T-helper 1 cell treated with Interleukin-12 subunit alpha and Interleukin-12 subunit beta and Interleukin-4 antibody, amounts not matched to agents 30 μg/mL and 1 μg/mL, for 36 hours (primary cell): ENCODE data around the gene SNRNP35.
"Not testable (repeated sequence)": the region's sequence is repeated elsewhere in the genome, so short reads cannot be mapped to it uniquely, and the experiment has no call there.

ENCODE experiments used
- H3K27ac Mint-ChIP-seq: one replicate; pipeline ENCODE4 v1.8.0; 2021; ENCODE audit warnings: mild to moderate bottlenecking, mixed read lengths
- H3K27me3 Mint-ChIP-seq: one replicate; pipeline ENCODE4 v1.8.0; 2021; ENCODE audit warnings: low read depth, mixed read lengths
- H3K36me3 Mint-ChIP-seq: one replicate; pipeline ENCODE4 v1.8.0; 2021; ENCODE audit warnings: low read depth, mixed read lengths
- H3K4me1 Mint-ChIP-seq: one replicate; pipeline ENCODE4 v1.8.0; 2021; ENCODE audit warnings: low read depth, mixed read lengths
- H3K4me3 Mint-ChIP-seq: one replicate; pipeline ENCODE4 v1.8.0; 2021; ENCODE audit warnings: mild to moderate bottlenecking, moderate library complexity, mixed read lengths
- H3K9me3 Mint-ChIP-seq: one replicate; pipeline ENCODE4 v1.8.0; 2021; ENCODE audit warnings: mixed read lengths

Gene SNRNP35

DNA sequence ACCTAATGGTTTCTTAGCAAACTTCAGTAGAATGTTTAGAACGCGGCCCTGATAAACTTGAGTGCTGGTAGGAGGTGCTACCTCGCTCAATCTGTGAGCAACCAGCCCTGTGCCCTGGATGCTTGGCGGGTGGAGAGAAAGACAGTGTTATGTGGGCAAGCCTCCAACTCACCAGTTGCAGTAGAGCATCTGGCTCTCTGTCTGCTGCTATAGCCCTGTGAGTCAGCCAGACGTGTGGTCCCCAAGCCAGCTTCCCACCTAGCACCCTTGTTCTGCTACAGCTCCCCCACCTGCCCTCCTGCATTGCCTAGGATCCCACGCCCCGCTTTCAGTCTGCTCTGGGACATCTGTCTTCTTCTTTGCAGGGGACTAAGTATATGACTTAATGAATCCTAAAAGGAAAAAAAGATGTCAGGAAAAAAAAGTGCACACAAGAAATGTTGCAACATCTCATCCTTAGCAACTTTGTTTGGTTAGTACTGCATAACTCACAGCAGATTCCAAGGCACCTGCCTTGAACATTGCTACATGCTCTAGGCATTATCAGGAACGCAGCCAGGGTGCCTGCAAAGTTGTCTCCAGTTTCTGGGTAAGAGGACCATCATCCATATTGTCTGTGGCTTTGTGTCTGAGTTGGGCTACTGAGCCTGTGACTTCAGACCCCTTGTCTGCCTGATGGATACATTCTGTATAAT is 13.6 kb downstream of the SNRNP35 start:
- H3K4me3 Mint-ChIP-seq: no peak overlapping the region
- H3K4me1 Mint-ChIP-seq: peaks cover 9% of the 10 kb centered on the region
- peaks cover 10% of the 10 kb centered on the region for H3K36me3 Mint-ChIP-seq
- H3K27me3 Mint-ChIP-seq: no peaks in the 10 kb centered on the region
- no peak overlapping the region for H3K27ac Mint-ChIP-seq
- no peaks in the 10 kb centered on the region for H3K9me3 Mint-ChIP-seq

- no peak overlapping the region for H3K27ac Mint-ChIP-seq
- H3K9me3 Mint-ChIP-seq: no peaks in the 10 kb centered on the region
- H3K4me1 Mint-ChIP-seq: peaks cover 9% of the 10 kb centered on the region
- no peaks in the 10 kb centered on the region for H3K27me3 Mint-ChIP-seq
- H3K36me3 Mint-ChIP-seq: peaks cover 10% of the 10 kb centered on the region
- H3K4me3 Mint-ChIP-seq: no peak overlapping the region
Measured at GRCh38 chr12:123472438-123472849, 14.5 kb downstream of the SNRNP35 start.

DNA sequence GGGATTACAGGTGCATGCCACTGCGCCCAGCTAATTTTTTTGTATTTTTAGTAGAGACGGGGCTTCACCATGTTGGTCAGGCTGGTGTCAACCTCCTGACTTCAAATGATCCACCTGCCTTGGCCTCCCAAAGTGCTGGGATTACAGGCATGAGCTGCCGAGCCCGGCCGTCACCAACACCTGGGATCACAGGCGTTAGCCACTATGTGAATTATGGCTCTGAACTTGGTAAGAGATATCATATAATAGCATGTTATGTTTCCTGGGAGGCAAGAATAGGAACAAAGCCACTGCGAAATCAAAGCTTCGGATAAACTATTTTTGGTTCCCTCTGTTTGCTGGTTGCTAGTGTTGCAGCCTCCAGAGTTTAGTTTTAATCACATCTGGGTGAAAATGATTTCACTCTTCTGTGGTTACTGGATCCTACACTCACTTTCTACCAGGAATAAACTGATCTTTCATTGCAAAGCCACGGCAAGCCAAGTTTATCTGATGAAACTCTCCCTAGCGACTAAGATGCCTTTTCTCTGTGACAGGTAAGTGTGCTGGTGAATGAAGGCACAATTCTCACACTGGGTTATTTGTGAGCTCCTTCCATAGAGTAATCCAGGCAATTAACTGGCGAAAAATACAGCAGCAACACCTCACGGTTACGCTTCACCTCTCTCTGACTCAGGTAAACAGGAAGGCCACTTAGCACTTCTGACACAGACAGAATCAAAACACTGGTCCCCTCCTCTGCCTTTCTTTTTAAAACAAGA is 16.7 kb downstream of the SNRNP35 start:
- peaks cover 6% of the 10 kb centered on the region for H3K36me3 Mint-ChIP-seq
- H3K9me3 Mint-ChIP-seq: no peaks in the 10 kb centered on the region
- H3K27me3 Mint-ChIP-seq: no peaks in the 10 kb centered on the region
- H3K4me3 Mint-ChIP-seq: peak overlapping the region; percentile 11
- peaks cover 9% of the 10 kb centered on the region for H3K4me1 Mint-ChIP-seq
- H3K27ac Mint-ChIP-seq: peak overlapping the region; percentile 71

- H3K4me1 Mint-ChIP-seq: peaks cover 11% of the 10 kb centered on the region
- peak overlapping the region; percentile 11 for H3K4me3 Mint-ChIP-seq
- H3K27ac Mint-ChIP-seq: peak overlapping the region; percentile 71
- H3K27me3 Mint-ChIP-seq: no peaks in the 10 kb centered on the region
- H3K36me3 Mint-ChIP-seq: peaks cover 6% of the 10 kb centered on the region
- no peaks in the 10 kb centered on the region for H3K9me3 Mint-ChIP-seq
Measured at GRCh38 chr12:123475246-123475703, 17.3 kb downstream of the SNRNP35 start.

- Mint-ChIP-seq H3K4me1 (peaks cover 13% of the 10 kb centered on the region), H3K4me3 (no peak overlapping the region), H3K27me3 (no peaks in the 10 kb centered on the region), H3K36me3 (peaks cover 2% of the 10 kb centered on the region), H3K9me3 (no peaks in the 10 kb centered on the region), H3K27ac (no peak overlapping the region)
Measured at GRCh38 chr12:123478069-123478468, 20.1 kb downstream of the SNRNP35 start.

- peaks cover 15% of the 10 kb centered on the region for H3K4me1 Mint-ChIP-seq
- no peaks in the 10 kb centered on the region for H3K9me3 Mint-ChIP-seq
- H3K4me3 Mint-ChIP-seq: no peak overlapping the region
- H3K27ac Mint-ChIP-seq: no peak overlapping the region
- no peaks in the 10 kb centered on the region for H3K27me3 Mint-ChIP-seq
- peaks cover 2% of the 10 kb centered on the region for H3K36me3 Mint-ChIP-seq
Measured at GRCh38 chr12:123478762-123479161, 20.8 kb downstream of the SNRNP35 start.

DNA sequence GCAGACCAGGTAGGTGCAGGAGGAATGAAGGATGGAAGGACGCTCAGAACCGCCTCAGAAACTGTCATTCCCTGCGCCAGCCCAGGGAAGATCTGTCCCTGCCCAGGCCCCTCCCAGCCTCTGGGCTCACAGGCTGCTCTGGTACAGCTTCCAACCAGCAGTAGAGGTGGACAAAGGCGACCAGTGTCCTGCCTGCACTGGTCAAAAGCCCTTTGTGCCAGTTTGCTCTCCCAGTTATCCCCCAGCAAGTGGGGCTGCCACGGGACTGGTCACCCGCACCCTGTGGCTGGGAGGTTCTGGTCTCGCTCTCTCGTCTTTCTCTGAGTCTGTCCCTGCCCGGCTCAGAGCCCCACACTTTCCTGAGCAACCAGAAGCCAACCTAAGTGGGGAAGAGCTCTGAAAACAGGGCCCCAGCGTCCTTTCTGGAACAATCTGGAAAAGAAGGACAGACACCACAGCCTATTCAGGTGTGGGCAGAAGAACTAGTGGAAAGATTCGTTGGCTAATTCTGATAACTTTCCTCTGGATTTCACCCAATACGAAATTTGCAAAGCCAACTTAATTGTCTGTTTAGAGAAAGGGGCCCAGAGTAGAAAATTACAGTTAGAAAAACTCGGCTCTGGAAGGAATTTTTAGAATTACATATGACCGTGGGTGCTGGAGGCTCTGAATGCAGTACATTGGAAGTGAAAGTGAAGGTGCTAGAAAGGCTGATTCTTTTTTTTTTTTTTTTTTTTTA is 21.7 kb downstream of the SNRNP35 start:
- Mint-ChIP-seq H3K9me3 (no peaks in the 10 kb centered on the region), H3K36me3 (peaks cover 2% of the 10 kb centered on the region), H3K27me3 (no peaks in the 10 kb centered on the region), H3K4me1 (peaks cover 22% of the 10 kb centered on the region), H3K4me3 (no peak overlapping the region), H3K27ac (no peak overlapping the region)

GRCh38 chr12:123481251-123481650 is 23.3 kb downstream of the SNRNP35 start:
- not testable (repeated sequence) for H3K9me3 Mint-ChIP-seq, H3K27ac Mint-ChIP-seq, H3K27me3 Mint-ChIP-seq, H3K4me3 Mint-ChIP-seq, H3K36me3 Mint-ChIP-seq
- peaks cover 16% of the 10 kb centered on the region for H3K4me1 Mint-ChIP-seq

- H3K9me3 Mint-ChIP-seq: no peaks in the 10 kb centered on the region
- H3K27me3 Mint-ChIP-seq: no peaks in the 10 kb centered on the region
- peaks cover 16% of the 10 kb centered on the region for H3K4me1 Mint-ChIP-seq
- H3K4me3 Mint-ChIP-seq: no peak overlapping the region
- no peak overlapping the region for H3K27ac Mint-ChIP-seq
- H3K36me3 Mint-ChIP-seq: no peaks in the 10 kb centered on the region
Measured at GRCh38 chr12:123482876-123483275, 24.9 kb downstream of the SNRNP35 start.

DNA sequence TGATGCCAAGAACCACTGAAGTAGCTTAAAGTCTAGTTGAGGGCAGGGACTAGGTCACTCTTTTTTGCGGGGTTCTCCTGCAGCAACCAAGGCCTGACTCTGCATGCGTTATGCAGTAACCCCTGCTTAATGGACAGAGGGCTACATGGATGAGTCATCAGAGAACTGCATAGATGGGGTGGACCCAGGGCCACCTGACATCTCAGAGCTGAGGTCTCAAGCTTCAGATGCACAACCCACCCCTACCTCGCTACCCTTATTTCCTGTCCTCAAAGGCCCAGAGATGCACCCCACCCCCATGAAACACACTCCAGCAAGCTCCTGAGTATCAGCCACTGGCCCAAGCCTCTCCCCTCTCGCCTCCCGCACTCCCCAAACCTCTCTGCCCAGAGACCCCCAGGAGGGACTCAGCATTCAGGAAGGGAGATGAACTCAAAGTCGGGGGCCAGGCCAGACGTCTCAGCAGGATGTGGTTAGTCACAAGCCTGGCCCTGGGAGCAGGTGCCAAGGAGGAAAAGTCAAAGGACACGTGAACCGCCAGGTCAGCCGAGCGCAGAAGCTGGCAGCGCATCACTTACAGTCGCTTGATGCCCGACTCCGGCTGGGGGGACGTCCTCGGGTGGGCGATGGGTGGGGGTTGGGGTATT is 25.8 kb downstream of the SNRNP35 start:
- H3K27ac Mint-ChIP-seq: no peak overlapping the region

DNA sequence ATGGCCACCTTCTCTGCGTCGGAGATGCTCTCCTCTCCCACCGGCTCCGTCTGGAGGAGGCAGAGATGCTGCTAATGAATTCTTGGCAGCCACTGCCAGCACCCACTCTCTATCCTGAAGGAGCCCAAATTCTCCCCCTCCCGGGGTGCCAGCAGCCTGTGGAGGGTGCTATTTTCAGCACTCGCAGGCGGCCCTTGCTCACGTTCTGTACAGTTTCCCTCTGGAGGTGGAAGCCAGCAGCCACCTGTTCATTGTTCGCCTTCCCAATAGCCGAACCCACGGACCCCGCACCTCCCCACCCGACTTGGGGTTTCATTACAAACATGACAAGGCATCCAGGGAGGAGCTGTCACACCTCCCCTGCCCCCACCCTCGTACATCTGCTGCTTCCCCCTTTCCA is 27.8 kb downstream of the SNRNP35 start:
- H3K9me3 Mint-ChIP-seq: no peaks in the 10 kb centered on the region
- H3K36me3 Mint-ChIP-seq: no peaks in the 10 kb centered on the region
- no peak overlapping the region for H3K27ac Mint-ChIP-seq
- no peaks in the 10 kb centered on the region for H3K27me3 Mint-ChIP-seq
- peaks cover 12% of the 10 kb centered on the region for H3K4me1 Mint-ChIP-seq
- H3K4me3 Mint-ChIP-seq: no peak overlapping the region

More for the DNA sequence above, 25.8 kb downstream of the SNRNP35 start:
- Mint-ChIP-seq H3K36me3 (no peaks in the 10 kb centered on the region), H3K4me1 (peaks cover 16% of the 10 kb centered on the region), H3K9me3 (no peaks in the 10 kb centered on the region), H3K27me3 (no peaks in the 10 kb centered on the region), H3K4me3 (no peak overlapping the region)

GRCh38 chr12:123487428-123487827 is 29.5 kb downstream of the SNRNP35 start:
- Mint-ChIP-seq H3K27me3 (no peaks in the 10 kb centered on the region), H3K4me1 (peaks cover 12% of the 10 kb centered on the region), H3K27ac (no peak overlapping the region), H3K36me3 (no peaks in the 10 kb centered on the region), H3K9me3 (no peaks in the 10 kb centered on the region), H3K4me3 (no peak overlapping the region)

DNA sequence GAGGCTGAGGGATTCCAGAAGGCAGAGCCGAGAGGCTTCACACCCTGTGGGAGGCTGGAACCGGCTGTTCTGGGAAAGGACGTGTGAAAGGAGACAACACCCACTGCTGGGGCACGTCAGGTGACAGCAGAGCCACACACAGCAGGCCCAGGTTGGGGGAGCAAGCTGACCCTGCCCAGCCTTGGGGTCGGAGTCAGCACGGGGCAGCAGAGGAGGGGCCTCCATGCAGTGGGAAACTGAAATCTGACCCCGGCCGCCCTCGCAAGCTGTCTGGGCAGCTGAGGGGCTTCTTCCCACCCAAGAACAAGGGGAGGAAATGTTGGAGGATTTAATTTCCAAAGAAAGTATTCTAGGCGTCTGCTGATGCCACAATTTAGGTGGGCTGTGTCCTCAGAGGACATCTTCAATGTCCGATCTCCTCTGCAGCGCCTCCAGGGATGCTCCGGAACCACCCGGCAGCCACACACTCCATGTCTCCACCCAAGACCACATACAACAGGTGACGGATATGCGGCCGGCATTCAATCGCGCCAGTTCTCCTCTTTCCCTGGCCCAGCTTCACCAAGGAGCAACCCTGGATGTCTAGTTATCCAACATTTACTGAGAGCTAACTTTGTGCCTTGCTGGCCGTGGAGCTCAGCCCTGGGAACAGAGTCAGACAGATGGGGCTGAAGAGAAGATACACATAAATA is 30.7 kb downstream of the SNRNP35 start:
- Mint-ChIP-seq H3K36me3 (no peaks in the 10 kb centered on the region), H3K9me3 (no peaks in the 10 kb centered on the region), H3K27me3 (no peaks in the 10 kb centered on the region), H3K27ac (no peak overlapping the region), H3K4me3 (no peak overlapping the region), H3K4me1 (peaks cover 11% of the 10 kb centered on the region)

- Mint-ChIP-seq H3K4me1 (peaks cover 3% of the 10 kb centered on the region), H3K27ac (no peak overlapping the region), H3K27me3 (no peaks in the 10 kb centered on the region), H3K4me3 (no peak overlapping the region), H3K9me3 (no peaks in the 10 kb centered on the region), H3K36me3 (no peaks in the 10 kb centered on the region)
Measured at GRCh38 chr12:123489580-123489979, 31.6 kb downstream of the SNRNP35 start.
